Effector CD8-positive, alpha-beta T cell (primary cell): ENCODE results near the gene PLEKHG4B.

Source experiments
- DNase-seq: peaks from one replicate; lab custom pipeline; 2025; lab: John Stamatoyannopoulos, UW

PLEKHG4B gene

DNA sequence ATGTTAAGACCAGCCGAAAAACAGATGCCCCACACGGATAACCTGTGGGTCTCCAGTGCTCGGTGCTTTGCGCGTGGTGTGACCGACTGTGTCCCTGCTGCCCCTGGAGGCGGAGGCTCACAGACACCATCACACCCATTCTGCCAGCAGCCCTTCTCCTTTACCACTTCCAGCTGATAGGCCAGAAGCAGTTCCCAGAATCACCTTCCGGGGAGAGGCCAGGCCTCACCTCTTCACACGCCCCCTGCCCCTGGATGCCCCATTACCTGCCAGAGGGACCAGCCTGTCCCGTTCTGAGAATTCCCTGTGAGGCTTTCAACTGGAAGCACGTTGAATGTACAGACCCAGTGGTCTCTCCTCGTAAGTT, 77.7 kb downstream of the PLEKHG4B start:
- no peak for DNase-seq

DNA sequence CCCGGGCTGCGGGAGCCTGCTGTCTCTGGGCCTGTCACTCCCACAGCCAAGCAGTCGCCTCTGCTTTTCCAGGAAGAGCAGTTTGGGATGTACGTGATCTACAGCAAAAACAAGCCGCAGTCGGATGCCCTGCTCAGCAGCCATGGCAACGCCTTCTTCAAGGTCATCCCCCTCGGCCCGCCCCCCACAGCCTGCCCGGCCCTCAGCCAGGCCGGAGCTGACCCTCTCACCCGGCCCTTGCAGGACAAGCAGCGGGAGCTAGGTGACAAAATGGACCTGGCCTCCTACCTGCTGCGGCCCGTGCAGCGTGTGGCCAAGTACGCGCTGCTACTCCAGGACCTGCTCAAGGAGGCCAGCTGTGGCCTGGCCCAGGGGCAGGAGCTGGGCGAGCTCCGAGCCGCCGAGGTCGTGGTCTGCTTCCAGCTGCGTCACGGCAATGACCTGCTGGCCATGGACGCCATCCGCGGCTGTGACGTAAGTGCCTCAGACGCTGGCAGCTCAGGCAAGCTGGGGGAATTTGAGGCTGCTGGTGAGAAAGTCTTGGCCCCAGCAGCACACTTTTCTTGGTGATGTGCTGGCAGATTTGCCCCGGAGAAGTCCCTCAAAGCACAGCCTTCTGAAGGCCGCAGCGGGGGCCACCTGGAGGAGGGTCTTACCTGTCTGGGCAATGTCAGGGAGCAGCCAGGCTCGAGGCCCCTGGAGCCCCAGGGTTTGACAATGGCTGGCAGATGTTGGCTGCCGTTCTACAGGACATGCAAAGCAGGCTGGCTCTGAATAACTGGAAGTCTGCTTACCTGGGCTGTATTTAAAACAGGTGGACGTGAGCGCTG, 79.2 kb downstream of the PLEKHG4B start:
- DNase-seq = no peak

DNA sequence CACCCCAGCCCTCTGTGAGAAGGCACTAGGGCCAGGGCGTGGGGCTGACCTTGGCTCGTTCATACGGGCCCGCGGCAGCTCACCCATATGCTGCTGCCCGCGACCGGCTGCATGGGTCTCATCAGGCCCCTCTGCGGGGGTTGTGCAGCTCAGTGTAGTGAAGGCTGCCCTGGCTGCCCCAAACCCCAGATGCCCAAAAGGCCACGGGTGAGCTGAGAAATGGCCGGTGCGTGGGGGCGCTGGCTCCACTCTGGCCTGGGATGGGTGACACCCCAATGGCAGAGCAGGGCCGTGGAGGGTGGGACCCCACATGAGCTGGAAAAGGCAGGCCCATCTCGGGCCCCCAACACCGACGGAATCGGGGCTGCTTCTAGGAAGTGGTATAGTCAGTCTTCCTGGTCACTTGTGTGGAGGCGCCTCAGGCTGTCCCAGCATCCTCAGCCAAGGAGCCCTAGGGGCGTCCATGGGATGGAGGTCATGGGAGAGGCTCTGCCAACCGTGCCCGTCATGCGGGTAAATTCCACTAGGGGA, 79.9 kb downstream of the PLEKHG4B start:
- no peak for DNase-seq

DNA sequence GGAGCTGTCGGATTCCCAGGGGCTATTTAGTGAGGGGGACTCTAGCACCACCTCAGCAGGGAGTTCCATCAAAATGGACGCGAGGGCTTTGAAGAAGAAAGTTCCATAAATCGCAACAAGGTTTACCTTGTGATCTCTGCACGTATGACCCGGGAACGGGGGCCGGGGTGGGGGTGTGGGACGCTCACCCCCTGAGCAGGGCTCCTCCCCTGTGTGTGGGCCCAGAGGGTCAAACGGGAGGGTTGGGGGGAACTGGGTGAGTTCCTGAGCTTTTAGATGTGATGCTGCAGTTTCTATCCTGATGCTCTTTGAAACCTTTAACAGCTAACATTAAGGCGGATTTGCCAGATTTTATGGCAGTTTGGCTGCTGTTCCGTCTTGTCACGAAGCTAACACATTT, 80.5 kb downstream of the PLEKHG4B start:
- DNase-seq = no peak

DNA sequence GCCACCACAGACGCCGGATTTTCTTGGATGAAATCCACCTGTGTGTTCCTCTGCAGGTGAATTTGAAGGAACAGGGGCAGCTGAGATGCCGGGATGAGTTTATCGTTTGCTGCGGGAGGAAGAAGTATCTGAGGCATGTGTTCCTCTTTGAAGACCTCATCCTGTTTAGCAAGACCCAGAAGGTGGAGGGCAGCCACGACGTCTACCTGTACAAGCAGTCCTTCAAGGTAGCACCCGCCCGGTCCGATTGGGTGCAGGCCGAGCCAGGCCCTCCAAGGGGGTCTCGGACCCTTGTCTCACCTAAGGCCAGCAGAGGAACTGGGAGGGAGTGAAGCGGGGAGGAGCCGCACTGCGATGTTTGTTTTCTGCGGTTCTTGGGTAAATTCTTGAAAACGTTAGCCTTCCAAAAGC, 80.9 kb downstream of the PLEKHG4B start:
- DNase-seq = no peak

DNA sequence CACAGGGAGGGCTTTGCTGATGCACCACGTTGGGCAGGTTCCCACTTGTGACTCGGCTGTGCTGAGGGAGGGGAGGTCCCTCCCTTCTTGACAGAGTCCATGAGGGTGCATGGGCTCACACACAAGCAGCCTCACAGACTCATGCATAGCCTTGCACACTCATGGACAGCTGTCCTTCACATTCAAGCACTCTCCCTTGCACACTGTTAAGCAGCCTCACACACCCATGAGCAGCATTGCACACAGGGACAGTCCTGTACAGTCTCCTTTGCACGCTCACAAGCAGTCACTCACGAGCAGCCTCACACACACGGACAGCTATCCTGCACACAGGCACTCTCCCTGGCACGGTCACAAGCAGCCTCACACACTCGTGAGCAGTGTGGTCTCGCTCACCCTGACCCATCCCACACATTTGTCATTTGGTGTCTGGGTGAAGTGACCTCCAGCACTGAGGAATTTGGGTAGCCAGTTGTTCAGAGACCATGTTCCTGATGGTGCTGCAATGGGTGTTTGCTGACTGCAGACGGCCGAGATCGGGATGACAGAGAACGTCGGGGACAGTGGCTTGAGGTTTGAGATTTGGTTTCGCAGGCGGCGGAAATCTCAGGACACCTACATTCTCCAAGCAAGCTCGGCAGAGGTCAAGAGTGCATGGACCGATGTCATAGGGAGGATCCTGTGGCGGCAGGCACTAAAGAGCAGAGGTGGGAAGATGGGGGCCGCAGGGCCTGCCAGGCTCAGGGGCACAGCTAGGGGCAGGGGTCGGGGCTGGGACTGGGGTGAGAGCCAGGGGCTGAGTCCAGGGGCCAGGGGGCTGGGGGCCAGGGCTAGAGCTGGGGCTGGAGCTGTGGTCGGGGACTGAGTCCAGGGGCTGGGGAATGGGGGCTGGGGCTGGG, 81.7 kb downstream of the PLEKHG4B start:
- no peak for DNase-seq

DNA sequence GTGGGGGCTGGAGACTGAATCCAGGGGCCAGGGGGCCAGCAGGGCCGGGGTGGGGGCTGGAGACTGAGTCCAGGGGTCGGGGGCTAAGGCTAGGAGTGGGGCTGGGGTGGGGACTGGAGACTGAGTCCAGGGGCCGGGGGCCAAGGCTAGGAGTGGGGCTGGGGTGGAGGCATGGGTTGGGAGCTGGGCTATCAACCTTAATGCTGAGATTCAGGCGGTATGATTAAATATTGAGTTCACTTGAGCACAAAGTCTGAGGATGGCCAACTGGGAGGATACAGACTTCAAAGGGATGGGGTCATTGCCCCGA, 82.3 kb downstream of the PLEKHG4B start:
- no peak for DNase-seq

DNA sequence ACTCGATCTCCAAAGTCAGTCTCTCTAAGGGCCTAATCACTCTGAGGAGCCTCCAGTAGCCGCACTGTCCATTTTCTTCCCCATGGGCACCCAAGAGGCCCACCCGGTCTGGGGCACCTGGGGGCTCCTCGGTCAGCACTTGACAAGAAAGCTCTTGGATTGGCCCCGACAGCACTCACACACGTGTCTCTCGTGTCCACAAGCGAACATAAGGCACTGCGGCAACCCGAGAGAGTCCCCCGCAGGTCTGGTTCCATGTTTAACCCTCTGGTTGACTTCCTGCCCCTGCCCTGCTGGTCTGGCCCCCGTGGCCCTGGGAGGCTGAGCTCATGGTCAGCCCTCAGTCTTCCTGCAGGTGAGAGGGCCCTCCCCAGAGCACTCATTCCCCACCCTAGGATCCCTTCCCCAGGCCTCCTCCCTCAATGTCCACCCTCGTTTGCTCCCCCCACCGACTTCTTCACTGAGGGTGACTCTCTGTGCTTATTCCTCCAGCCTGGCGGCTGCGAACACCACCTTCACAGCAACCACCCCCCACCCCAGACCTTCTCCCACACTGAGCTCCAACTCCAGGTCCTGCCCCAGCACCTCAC, 83.0 kb downstream of the PLEKHG4B start:
- no peak for DNase-seq

DNA sequence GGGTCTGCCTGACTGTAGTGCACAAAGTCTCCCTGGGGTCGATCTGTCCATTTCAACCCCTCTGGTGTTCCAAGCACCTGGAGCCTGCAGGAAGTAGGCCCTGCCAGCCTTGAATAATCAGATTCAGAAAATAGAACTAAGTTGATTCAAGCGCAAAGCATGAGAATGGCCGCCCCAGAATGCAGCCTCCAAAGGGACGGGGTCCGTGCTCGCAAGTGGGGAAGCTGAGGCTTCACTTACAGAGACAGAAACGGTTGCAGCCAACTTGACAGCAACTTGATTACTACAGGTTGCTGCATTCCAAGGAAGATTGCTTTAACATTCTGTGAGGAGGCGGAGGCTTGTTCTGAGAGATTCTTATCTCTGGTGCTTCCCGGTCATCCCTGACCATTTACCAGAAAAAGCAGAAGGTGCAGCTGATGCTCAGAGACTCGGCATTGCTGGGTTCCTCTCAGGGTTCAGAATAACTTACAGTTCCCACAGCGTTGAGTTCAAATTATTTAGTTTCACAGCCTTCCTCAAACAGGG, 84.4 kb downstream of the PLEKHG4B start:
- DNase-seq = no peak

DNA sequence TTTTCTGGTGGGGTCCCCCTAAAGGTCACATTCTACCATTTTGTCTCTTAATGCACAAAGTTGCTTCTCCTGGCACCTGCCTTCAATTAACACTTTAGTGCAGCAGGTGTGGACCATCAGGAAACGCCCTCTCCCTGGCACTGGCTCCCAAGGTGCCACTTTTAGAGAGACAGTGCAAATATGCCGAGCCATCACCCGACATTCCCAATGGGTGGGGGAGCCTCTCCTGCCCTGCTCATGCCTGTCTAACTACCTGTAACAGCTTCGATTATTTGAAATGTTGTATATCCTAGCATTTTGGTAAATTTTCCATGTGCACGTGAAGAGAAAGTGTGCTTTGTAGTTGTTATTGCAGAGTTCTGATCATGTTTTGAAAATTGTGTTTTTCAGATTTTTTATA, 86.1 kb downstream of the PLEKHG4B start:
- DNase-seq = no peak

DNA sequence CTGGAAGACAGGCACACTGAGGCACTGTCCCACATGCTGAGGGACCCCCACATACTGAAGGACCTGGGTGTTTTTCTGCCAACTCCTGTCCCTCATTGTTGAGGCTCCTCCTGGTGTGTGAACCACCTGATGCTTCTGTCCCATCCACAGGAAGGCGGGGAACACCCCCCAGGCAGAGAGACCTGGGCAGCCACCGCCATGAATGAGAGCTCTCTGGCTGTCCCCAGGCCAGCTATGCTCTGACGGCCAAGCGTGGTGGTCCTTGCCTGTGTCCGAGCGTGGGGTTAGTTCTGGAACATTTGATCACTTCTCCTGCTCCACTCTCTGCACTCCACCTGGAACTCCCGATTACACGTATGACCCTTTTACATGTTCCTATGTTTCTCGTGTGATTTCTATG, 87.4 kb downstream of the PLEKHG4B start:
- no peak for DNase-seq

DNA sequence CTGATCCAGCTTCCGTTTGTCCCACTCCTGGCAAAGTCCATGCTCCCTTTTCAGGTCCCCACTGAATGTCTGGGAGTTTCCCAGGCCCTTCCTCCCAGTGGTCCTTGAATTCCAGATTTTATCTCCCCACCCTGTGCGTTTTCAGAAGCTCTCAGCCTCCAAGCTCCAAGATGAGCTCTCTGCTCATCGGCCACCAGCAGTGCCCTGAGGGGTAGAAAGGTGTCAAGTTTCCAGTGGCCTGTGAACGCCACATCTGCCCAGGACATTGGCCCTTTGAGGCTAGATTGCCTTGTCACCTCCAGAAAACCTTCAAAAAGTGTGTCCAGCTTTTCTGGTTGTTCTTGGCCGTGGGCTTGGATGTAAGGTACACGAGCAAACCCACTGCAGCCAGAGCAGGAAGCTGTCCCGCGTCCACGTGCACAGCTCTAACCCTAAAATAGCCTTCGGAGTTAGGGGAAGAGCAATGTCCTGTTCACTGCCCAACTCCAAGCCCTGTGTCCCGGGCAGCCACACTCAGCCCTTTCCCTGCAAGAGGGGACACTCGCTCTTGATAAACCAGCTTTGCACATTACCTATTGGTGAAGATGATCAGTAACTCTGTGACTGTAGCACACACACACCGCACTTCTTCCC, 88.4 kb downstream of the PLEKHG4B start:
- no peak for DNase-seq

DNA sequence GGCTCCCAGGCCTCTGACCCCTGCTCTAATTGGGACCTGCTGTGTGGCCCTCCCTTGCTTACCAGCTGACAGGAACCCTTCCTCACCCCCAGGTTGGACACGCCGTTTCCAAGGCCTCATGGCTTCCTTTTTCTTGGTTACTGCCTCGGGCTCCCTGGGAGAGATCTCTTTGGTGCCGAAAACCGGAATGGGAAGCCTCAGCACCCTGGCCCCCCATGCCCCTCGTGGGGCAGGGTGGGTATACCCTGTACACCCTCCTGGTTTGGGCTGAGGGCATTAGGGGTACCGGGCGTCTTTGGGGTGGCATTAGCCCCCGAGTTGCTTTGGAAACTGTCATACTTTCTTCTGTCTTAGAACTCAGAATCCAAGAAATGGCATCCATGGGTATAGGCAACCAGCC, 89.2 kb downstream of the PLEKHG4B start:
- no peak for DNase-seq

DNA sequence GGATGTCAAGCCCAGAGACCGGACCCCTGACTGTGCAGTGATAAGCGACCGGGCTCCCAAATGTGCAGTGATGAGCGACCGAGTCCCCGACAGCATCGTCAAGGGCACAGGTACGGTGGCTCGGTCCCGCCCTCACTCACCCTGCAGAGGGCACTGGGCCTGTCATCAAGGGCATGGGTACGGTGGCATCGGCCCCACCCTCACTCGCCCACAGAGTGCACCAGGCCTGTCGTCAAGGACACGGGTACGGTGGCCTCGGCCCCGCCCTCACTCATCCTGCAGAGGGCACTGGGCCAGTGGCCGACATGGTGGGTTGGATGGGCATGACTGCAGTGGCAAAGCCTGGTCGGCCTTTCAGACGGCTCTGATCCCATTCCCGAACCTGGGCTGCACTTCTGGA, 89.6 kb downstream of the PLEKHG4B start:
- no peak for DNase-seq

DNA sequence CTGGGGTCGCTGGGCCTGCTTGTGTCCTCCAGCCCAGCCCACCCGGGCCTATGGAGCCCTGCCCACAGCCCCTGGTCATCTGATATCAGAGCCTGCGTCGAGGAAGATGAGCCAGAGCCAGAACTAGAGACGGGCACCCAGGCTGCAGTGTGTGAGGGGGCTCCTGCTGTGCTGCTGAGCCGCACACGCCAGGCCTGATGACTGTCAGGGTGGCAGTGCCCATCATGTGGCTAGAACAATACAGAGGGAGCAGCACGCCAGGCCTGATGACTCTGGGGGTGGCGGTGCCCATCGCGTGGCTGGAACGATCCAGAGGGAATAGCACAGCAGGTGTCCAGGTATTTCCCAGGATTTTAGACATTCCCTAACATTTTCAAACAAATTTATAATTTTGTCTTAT, 90.2 kb downstream of the PLEKHG4B start:
- no peak for DNase-seq

DNA sequence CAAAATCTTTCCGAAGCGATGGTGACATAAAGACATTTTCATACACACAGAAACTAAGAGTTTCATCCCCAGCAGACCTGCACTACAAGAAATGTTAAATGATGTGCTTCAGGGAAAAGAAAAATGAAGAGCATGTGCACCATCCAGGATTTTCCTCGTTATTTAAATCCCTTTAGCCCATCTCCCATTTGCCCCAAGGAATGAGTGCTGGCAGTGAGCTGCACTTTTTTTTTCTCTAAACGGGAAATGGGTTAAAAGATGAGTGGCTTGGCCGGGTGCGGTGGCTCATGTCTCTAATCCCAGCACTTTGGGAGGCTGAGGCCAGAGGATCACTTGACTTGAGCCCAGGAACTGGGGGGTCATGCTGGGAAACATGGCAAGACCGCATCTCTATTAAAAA, 92.5 kb downstream of the PLEKHG4B start:
- no peak for DNase-seq

DNA sequence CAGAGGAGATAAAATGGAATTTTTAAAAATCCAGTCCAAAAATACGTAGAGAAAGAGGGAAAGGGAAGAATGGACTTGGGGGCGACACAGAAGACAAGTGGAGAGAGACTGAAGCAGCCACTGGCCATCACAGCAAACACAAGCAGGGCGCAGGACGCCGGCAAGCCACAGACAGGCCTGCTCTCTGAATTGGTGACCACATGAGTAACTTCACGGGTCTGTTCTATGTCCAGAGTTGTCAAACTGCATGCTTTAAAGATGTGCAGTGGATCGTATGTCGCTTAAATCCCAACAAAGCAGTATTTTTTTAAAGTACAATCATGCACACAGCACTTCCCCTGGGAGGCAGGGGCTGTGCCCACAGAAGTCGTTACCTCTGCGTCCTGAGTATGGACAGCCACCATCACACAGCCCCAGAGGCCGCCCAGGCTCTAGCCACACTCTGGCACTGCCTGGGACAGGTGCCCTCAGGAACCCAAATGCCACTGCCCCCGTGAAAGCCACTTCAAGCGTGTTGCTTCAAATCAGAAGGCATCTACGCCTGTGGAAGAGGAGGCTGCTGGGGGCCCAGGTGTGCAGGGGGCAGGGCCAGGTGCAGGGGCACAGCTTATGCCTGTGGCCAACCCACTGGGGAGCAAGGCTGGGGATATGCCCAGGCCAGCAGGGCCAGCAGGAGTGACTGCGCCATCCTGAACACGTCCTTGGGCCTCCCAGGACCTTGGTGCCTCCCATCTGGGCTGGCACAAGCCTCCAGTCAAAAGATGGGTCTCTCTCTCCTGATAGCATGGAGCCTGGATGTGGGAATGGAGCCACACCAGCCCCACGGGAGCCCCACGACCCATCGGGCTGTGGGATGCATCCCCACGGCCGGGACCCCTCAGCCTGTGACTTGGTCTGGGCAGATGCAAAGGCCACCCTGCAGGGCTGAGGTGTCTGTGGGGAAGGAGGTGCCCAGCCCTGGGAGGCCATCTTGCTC, 93.4 kb downstream of the PLEKHG4B start:
- DNase-seq = no peak

DNA sequence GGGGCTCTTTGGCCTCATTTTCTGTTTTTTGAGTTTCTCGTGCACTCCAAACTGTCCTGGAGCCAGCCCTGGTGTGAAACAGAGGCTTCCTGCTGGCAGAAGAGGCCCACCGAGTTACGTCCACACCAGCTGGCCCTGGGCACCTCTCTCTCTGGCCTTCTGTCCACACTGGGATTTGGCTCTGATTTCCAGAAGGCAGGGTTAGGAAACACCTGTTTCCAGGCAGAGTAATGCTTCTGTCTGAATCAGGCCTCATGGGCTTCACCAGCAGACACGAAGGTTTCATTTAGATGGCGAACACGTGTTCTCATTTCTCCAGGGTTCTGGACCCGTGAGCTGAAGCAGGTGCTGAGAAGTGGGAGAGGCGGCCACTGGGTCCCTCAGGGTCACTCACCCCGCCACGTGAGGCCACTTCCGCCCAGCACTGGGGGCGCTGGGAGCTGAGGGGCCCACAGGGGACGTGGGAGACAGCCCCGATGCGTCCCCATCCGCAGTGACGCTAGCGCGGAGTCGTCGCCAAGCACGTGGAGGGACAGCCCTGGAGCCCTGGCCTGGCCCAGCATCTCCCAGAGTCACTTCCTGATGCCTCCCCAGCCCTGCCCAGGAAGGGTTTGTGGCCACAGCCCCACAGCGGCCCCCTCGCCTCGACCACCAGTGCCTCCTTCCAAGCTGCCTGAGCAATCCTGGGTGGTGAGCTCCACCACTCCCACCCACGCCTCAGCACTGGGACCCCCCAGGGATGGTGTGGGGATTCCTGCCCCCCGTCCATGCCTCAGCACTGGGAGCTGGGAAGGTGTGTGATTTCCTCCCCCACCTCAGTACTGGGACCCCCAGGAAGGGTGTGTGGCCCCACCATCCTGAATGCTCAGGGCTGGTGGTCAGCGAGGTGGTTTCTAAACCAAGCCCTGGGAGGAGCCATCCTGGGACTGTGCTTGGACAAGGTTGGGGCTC, 94.4 kb downstream of the PLEKHG4B start:
- no peak for DNase-seq

DNA sequence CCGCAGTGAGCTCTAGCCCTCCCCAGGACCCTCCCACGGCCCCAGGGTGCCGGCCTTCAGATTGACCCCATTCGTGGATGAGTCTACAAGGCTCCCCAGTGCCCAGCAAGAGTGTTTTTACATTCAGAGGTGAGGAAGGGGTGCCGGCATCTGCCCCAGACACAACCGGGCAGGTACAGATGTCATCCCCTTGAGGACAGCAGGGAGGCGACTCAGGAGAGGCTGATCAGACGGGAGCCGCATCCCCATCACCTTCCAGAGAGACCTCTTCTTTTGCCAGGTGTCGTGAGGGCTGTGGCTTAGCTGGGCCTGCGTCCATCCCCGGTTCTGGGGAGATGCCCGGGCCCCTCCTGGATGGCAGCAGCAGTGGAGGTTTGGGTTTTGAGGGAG, 95.1 kb downstream of the PLEKHG4B start:
- DNase-seq = no peak
